HCT116 (cell line): ENCODE data around the gene CMTM2. TPM values are rescaled to one million over a fixed set of nuclear protein-coding genes. Genes with fewer than 3 reads are reported as not detected.
A peak's percentile ranks its signal among the peaks of the same experiment; 100 is the strongest.

Experiments
- ATAC-seq: fragments of 200-7000 bp; cut with Tn5 transposase; 2 replicates; pipeline ENCODE4 v1.9.1; 2020; ENCODE audit warnings: mild to moderate bottlenecking, moderate library complexity
- BruUV-seq: library from RNA; stranded (reverse); fragments of 400-500 nt; replicated peaks from 2 replicates; lab custom pipeline; 2021; lab: Mats Ljungman, UMichigan
- CTCF ChIA-PET: fragments of 300-600 bp; sonication (Branson Sonifier 250); formaldehyde crosslinking; loops from one replicate; lab custom pipeline; 2021; ENCODE audit warnings: antibody characterized with exemption; lab: Charles Lee
- POLR2A ChIA-PET: fragments of 300-600, 350-600 bp; sonication (Branson Sonifier 250); formaldehyde crosslinking; loops from one replicate; lab custom pipeline; 2021; ENCODE audit warnings: antibody characterized with exemption; lab: Charles Lee
- RAD21 ChIA-PET, 2 experiments: fragments of 300-600 bp; sonication (Branson Sonifier 250); formaldehyde crosslinking; loops; one replicate each; lab custom pipeline; 2023; ENCODE audit warnings: low total read pairs in 2 of 2; ENCODE audit not compliant: uncharacterized antibody in 2 of 2, unreplicated experiment in 2 of 2, low non-redundant PET in 1 of 2; lab: Charles Lee
- DNase-seq: peaks from one replicate; pipeline ENCODE4 v3.0.0-alpha.2; 2010; ENCODE audit warnings: low read depth, low spot score
- H2AFZ ChIP-seq: fragments of 200-600 bp; shearing (Covaris generic), sonication (generic); 2 replicates; pipeline ENCODE4 v1.6.1; 2017; ENCODE audit warnings: low read depth, mixed run types, mixed read lengths, antibody characterized with exemption, low read length; ENCODE audit not compliant: poor library complexity, severe bottlenecking
- H3K27ac ChIP-seq: 2 replicates; pipeline ENCODE4 v1.5.1; 2012; ENCODE audit warnings: low read depth, low read length
- H3K27me3 ChIP-seq: fragments of 200-600 bp; sonication (generic); 2 replicates; pipeline ENCODE4 v1.6.1; 2016; ENCODE audit warnings: mixed run types, low read length, mixed read lengths; ENCODE audit not compliant: insufficient read depth
- H3K36me3 ChIP-seq, 2 experiments: fragments of 200-500 bp in 1 of 2; fragments of 200-600 bp in 1 of 2; sonication (Bioruptor generic) in 1 of 2; sonication (generic) in 1 of 2; 2 replicates each; pipeline versions ENCODE4 v1.5.1 to v1.6.1; 2014 to 2016; ENCODE audit warnings: low read length in 2 of 2, inconsistent platforms in 1 of 2, mixed read lengths in 1 of 2, mixed run types in 1 of 2; ENCODE audit not compliant: insufficient read depth in 2 of 2, control insufficient read depth in 1 of 2
- H3K4me1 ChIP-seq, 2 experiments: fragments of 200-600 bp in 1 of 2; sonication (generic) in 1 of 2; 2 replicates each; pipeline versions ENCODE4 v1.5.1 to v1.6.1; 2012 to 2017; ENCODE audit warnings: low read length in 2 of 2, inconsistent platforms in 1 of 2, mild to moderate bottlenecking in 1 of 2, mixed read lengths in 1 of 2, mixed run types in 1 of 2, moderate library complexity in 1 of 2; ENCODE audit not compliant: insufficient read depth in 2 of 2, control insufficient read depth in 1 of 2
- H3K4me2 ChIP-seq: fragments of 200-600 bp; sonication (generic); 2 replicates; pipeline ENCODE4 v1.6.1; 2017; ENCODE audit warnings: mixed run types, low read length, mixed read lengths
- H3K4me3 ChIP-seq, 2 experiments: fragments of 200-600 bp in 1 of 2; sonication (generic) in 1 of 2; replicated peaks in 1 of 2; 2 replicates each; pipeline ENCODE4 v1.5.1; 2011 to 2016; ENCODE audit warnings: low read length in 2 of 2, control low read depth in 1 of 2, low read depth in 1 of 2, mild to moderate bottlenecking in 1 of 2, mixed read lengths in 1 of 2, mixed run types in 1 of 2
- H3K79me2 ChIP-seq: fragments of 200-600 bp; sonication (generic); 2 replicates; pipeline ENCODE4 v1.6.1; 2017; ENCODE audit warnings: mild to moderate bottlenecking, mixed run types, low read length, moderate library complexity, mixed read lengths; ENCODE audit not compliant: insufficient read depth
- H3K9ac ChIP-seq: fragments of 200-600 bp; sonication (generic); 2 replicates; pipeline ENCODE4 v1.6.1; 2016; ENCODE audit warnings: low read length, mixed read lengths
- H3K9me2 ChIP-seq: fragments of 200-600 bp; sonication (generic), shearing (Covaris generic); 2 replicates; pipeline ENCODE4 v1.6.1; 2017; ENCODE audit warnings: mixed run types, mild to moderate bottlenecking, moderate library complexity; ENCODE audit not compliant: insufficient read depth
- H3K9me3 ChIP-seq, 2 experiments: fragments of 200-500 bp in 1 of 2; fragments of 200-600 bp in 1 of 2; sonication (Bioruptor generic) in 1 of 2; sonication (generic) in 1 of 2; 2 replicates each; pipeline ENCODE4 v1.6.1; 2014 to 2017; ENCODE audit warnings: low read length in 2 of 2, mixed read lengths in 2 of 2, inconsistent platforms in 1 of 2, low read depth in 1 of 2, mild to moderate bottlenecking in 1 of 2, mixed run types in 1 of 2, moderate library complexity in 1 of 2; ENCODE audit not compliant: control insufficient read depth in 1 of 2, insufficient read depth in 1 of 2
- H4K20me1 ChIP-seq: fragments of 200-600 bp; sonication (generic), shearing (Covaris generic); 2 replicates; pipeline ENCODE4 v1.6.1; 2017; ENCODE audit warnings: mixed run types, mild to moderate bottlenecking, moderate library complexity; ENCODE audit not compliant: insufficient read depth
- CEBPB ChIP-seq: IDR thresholded peaks from 2 replicates; pipeline ENCODE4 v1.6.1; 2012; ENCODE audit warnings: low read depth
- EGR1 ChIP-seq: IDR thresholded peaks from 2 replicates; pipeline ENCODE4 v1.6.1; 2012; ENCODE audit warnings: low read depth
- ELF1 ChIP-seq: IDR thresholded peaks from 2 replicates; pipeline ENCODE4 v1.6.1; 2012; ENCODE audit warnings: low read depth, borderline replicate concordance
- EZH2 ChIP-seq: fragments of 200-600 bp; sonication (generic); IDR thresholded peaks from 2 replicates; pipeline ENCODE4 v1.6.1; 2017; ENCODE audit warnings: antibody characterized with exemption, mixed run types
- EZH2phosphoT487 ChIP-seq: fragments of 200-600 bp; IDR thresholded peaks from 2 replicates; pipeline ENCODE4 v1.6.1; 2018; ENCODE audit warnings: antibody characterized with exemption, borderline replicate concordance
- FOSL1 ChIP-seq: IDR thresholded peaks from 2 replicates; pipeline ENCODE4 v1.6.1; 2012; ENCODE audit warnings: low read depth
- JUND ChIP-seq: IDR thresholded peaks from 2 replicates; pipeline ENCODE4 v1.6.1; 2012
- POLR2AphosphoS5 ChIP-seq: IDR thresholded peaks from 2 replicates; pipeline ENCODE4 v1.6.1; 2011; ENCODE audit warnings: mild to moderate bottlenecking, low read depth, low read length, moderate library complexity
- RAD21 ChIP-seq: IDR thresholded peaks from 2 replicates; pipeline ENCODE4 v1.6.1; 2012; ENCODE audit warnings: low read depth, mild to moderate bottlenecking
- SIN3A ChIP-seq: IDR thresholded peaks from 2 replicates; pipeline ENCODE4 v1.6.1; 2012; ENCODE audit warnings: low read depth
- SP1 ChIP-seq: IDR thresholded peaks from 2 replicates; pipeline ENCODE4 v1.6.1; 2012; ENCODE audit warnings: low read depth
- SRF ChIP-seq: IDR thresholded peaks from 2 replicates; pipeline ENCODE4 v1.6.1; 2012; ENCODE audit warnings: low read depth
- TCF7L2 ChIP-seq: IDR thresholded peaks from 2 replicates; pipeline ENCODE4 v1.7.0; 2011; ENCODE audit warnings: borderline replicate concordance, inconsistent platforms; ENCODE audit not compliant: insufficient read depth, insufficient read length; ENCODE audit errors: extremely low read depth
- YY1 ChIP-seq: IDR thresholded peaks from 2 replicates; pipeline ENCODE4 v1.6.1; 2011; ENCODE audit warnings: low read length, low read depth, moderate library complexity, mild to moderate bottlenecking; ENCODE audit not compliant: insufficient replicate concordance; ENCODE audit errors: extremely low read depth
- ZFX ChIP-seq: fragments of 450-650 bp; IDR thresholded peaks from 2 replicates; pipeline ENCODE4 v1.6.1; 2017
- ZNF274 ChIP-seq: fragments of 200-500 bp; sonication (Bioruptor generic); IDR thresholded peaks from 2 replicates; pipeline ENCODE4 v1.6.1; 2014; ENCODE audit warnings: mild to moderate bottlenecking, low read depth, low read length, inconsistent platforms
- intact Hi-C: fragments of 100-400 bp; cut with micrococcal nuclease; formaldehyde crosslinking; loops from 2 replicates; pipeline ENCODE4 v1.10.0; 2022
- total RNA-seq: library from RNA; stranded (reverse); gene quantifications from one replicate; pipeline ENCODE4 v1.2.1, GENCODE V29; 2021; ENCODE audit not compliant: unreplicated experiment
- TF ChIP-seq, protein P1 (sequence below): IDR thresholded peaks from 2 replicates; pipeline ENCODE4 v1.6.1; 2011; ENCODE audit warnings: mild to moderate bottlenecking, low read length, moderate library complexity; ENCODE audit not compliant: insufficient replicate concordance; ENCODE audit errors: extremely low read depth
- TF ChIP-seq, protein P2 (sequence below): IDR thresholded peaks from 2 replicates; pipeline ENCODE4 v1.6.1; 2012
- TF ChIP-seq, protein P3 (sequence below): IDR thresholded peaks from 2 replicates; pipeline ENCODE4 v1.6.1; 2012
- TF ChIP-seq, protein P4 (sequence below), 3 experiments: fragments of 200-600 bp in 1 of 3; sonication (generic) in 1 of 3; IDR thresholded peaks in 2 of 3; conservative IDR thresholded peaks in 1 of 3; 2 replicates each; pipeline ENCODE4 v1.5.1; 2012 to 2017; ENCODE audit warnings: low read depth in 2 of 3, low read length in 2 of 3, antibody characterized with exemption in 1 of 3, borderline replicate concordance in 1 of 3, control low read depth in 1 of 3, mild to moderate bottlenecking in 1 of 3, mixed read lengths in 1 of 3, mixed run types in 1 of 3, moderate library complexity in 1 of 3; ENCODE audit not compliant: insufficient read depth in 1 of 3

CMTM2 gene
- total RNA-seq, 1 experiment from 2014 or later: 0.42 TPM

DNA sequence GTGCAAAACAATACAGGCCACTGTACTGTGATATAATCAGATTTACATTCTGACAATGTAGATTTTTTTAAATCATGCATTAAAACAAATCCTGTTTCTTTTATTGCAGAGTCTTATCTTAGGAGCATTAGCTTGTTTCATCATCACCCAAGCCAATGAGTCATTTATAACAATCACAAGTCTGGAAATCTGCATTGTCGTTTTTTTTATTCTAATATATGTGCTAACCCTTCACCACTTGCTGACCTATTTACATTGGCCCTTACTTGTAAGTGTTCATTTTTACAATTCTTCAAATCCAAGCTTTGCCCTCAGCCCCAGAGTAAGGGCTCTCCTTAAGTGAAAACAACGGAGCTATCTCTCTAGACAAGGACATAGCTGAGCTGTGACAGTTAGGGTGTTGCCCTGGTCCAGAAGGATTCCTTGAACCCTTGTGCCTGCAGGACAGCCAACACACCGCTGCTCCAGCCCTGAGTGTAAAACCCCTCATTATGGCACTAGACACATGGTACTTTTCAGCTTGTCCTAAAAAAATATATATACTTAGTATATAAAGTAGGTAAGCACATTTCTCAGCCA is 9.3 kb upstream of the CMTM2 start:
- ATAC-seq (peak; percentile 66), DNase-seq (no peak)
- ChIA-PET CTCF (interaction anchor here (0.8 to 1.6 kb wide), 3 partner anchors 38 to 212 kb away, joined by 4 to 5 read pairs (median 4); no protein-coding TSS in a partner anchor), POLR2A (interaction anchor here (1.0 to 1.8 kb wide), 2 partner anchors 8 to 17 kb away, joined by 3 to 8 read pairs; partner anchors contain the start of gene CKLF), RAD21 (no interaction called here)
- peaks cover 3% of the 10 kb centered on the region; the same call in 1 of the 2 replicates for H4K20me1 ChIP-seq
- H3K9me2 ChIP-seq: no peaks in the 10 kb centered on the region
- H3K4me2 ChIP-seq: peak overlapping the region; percentile 33; the same call in 1 of the 2 replicates
- H3K9ac ChIP-seq: no peak overlapping the region
- no peaks in the 10 kb centered on the region for H3K27me3 ChIP-seq
- no peaks in the 10 kb centered on the region for H3K9me3 ChIP-seq
- intact Hi-C loops: no loop called here
- H3K4me3 ChIP-seq: no peak overlapping the region
- no peak overlapping the region for H2AFZ ChIP-seq
- H3K27ac ChIP-seq: no peak overlapping the region
- no TSS peak for BruUV-seq
- no peaks in the 10 kb centered on the region; a peak in 1 of 4 replicates for H3K36me3 ChIP-seq
- no peaks in the 10 kb centered on the region for H3K79me2 ChIP-seq
- H3K4me1 ChIP-seq: peaks cover 0 to 13% of the 10 kb centered on the region in 2 experiments; a peak in 3 of 4 replicates
- TF ChIP-seq ELF1 (no peak), TCF7L2 (no peak), YY1 (no peak), ZNF274 (no peak), SIN3A (no peak), EZH2 (no peak), FOSL1 (peak; percentile 42), JUND (peak; percentile 45), SP1 (0 out of 2 replicates have a peak, but pooled peaks have one; percentile 20), EZH2phosphoT487 (no peak), RAD21 (no peak), ZFX (no peak), EGR1 (no peak), CEBPB (peak; percentile 68), POLR2AphosphoS5 (no peak), SRF (no peak)
- TF ChIP-seq, protein P1, sequence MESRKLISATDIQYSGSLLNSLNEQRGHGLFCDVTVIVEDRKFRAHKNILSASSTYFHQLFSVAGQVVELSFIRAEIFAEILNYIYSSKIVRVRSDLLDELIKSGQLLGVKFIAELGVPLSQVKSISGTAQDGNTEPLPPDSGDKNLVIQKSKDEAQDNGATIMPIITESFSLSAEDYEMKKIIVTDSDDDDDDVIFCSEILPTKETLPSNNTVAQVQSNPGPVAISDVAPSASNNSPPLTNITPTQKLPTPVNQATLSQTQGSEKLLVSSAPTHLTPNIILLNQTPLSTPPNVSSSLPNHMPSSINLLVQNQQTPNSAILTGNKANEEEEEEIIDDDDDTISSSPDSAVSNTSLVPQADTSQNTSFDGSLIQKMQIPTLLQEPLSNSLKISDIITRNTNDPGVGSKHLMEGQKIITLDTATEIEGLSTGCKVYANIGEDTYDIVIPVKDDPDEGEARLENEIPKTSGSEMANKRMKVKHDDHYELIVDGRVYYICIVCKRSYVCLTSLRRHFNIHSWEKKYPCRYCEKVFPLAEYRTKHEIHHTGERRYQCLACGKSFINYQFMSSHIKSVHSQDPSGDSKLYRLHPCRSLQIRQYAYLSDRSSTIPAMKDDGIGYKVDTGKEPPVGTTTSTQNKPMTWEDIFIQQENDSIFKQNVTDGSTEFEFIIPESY: no peak
- TF ChIP-seq, protein P2, sequence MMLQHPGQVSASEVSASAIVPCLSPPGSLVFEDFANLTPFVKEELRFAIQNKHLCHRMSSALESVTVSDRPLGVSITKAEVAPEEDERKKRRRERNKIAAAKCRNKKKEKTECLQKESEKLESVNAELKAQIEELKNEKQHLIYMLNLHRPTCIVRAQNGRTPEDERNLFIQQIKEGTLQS: peak; percentile 64; the same call in 1 of the 2 replicates
- TF ChIP-seq, protein P3, sequence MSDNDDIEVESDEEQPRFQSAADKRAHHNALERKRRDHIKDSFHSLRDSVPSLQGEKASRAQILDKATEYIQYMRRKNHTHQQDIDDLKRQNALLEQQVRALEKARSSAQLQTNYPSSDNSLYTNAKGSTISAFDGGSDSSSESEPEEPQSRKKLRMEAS: no peak
- TF ChIP-seq, protein P4, sequence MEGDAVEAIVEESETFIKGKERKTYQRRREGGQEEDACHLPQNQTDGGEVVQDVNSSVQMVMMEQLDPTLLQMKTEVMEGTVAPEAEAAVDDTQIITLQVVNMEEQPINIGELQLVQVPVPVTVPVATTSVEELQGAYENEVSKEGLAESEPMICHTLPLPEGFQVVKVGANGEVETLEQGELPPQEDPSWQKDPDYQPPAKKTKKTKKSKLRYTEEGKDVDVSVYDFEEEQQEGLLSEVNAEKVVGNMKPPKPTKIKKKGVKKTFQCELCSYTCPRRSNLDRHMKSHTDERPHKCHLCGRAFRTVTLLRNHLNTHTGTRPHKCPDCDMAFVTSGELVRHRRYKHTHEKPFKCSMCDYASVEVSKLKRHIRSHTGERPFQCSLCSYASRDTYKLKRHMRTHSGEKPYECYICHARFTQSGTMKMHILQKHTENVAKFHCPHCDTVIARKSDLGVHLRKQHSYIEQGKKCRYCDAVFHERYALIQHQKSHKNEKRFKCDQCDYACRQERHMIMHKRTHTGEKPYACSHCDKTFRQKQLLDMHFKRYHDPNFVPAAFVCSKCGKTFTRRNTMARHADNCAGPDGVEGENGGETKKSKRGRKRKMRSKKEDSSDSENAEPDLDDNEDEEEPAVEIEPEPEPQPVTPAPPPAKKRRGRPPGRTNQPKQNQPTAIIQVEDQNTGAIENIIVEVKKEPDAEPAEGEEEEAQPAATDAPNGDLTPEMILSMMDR (IDR thresholded peaks at IDR 0.05 in 2 of 3, conservative IDR thresholded peaks at IDR 0.05 in 1 of 3; ENCODE audit: borderline replicate concordance in 1 of 3, insufficient read depth in 1 of 3, low read depth in 2 of 3, low read length in 2 of 3): no peak
